ENCODE data around the gene TAMALIN.

DNA sequence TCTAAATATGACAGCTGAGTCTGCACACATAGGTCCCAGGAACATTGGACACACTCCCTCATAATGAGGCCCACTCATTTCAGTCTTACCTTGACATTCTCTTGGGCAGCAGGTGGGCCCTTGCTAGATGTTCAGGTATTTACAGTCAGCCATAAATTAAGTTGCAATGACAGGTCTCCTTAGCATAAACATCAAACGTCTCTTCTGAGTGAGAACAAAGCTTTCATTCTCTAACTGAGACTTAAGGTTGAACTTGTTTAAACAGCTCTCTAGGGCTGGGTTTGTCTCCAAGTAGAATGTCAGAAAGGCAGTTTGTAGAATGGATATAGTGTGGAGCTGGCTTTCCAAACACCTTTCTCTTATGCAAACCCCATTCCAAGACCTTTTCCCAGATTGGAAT lies 44.9 kb upstream of the TAMALIN start:
- TF ChIP-seq, protein P1, sequence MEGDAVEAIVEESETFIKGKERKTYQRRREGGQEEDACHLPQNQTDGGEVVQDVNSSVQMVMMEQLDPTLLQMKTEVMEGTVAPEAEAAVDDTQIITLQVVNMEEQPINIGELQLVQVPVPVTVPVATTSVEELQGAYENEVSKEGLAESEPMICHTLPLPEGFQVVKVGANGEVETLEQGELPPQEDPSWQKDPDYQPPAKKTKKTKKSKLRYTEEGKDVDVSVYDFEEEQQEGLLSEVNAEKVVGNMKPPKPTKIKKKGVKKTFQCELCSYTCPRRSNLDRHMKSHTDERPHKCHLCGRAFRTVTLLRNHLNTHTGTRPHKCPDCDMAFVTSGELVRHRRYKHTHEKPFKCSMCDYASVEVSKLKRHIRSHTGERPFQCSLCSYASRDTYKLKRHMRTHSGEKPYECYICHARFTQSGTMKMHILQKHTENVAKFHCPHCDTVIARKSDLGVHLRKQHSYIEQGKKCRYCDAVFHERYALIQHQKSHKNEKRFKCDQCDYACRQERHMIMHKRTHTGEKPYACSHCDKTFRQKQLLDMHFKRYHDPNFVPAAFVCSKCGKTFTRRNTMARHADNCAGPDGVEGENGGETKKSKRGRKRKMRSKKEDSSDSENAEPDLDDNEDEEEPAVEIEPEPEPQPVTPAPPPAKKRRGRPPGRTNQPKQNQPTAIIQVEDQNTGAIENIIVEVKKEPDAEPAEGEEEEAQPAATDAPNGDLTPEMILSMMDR (conservative IDR thresholded peaks at IDR 0.05; ENCODE audit: low read depth, low read length), result no peak
- no peak for TF ChIP-seq EZH2 (IDR thresholded peaks at IDR 0.05; ENCODE audit: low read length, unreplicated experiment)
